NCI-H748 (cell line): Measurements from ENCODE around the gene SPZ1.
"Not testable (repeated sequence)": the region's sequence is repeated elsewhere in the genome, so short reads cannot be mapped to it uniquely, and the experiment has no call there.

Experiments used
- DNase-seq: peaks from one replicate; lab custom pipeline; 2025; ENCODE audit not compliant: unreplicated experiment; lab: John Stamatoyannopoulos, UW

SPZ1 gene

GRCh38 chr5:80326468-80326867 lies 6.7 kb downstream of the SPZ1 start:
- no peak for DNase-seq

- DNase-seq: no peak
These were observed 17.6 kb downstream of the SPZ1 start for GRCh38 chr5:80337379-80337778.

DNA sequence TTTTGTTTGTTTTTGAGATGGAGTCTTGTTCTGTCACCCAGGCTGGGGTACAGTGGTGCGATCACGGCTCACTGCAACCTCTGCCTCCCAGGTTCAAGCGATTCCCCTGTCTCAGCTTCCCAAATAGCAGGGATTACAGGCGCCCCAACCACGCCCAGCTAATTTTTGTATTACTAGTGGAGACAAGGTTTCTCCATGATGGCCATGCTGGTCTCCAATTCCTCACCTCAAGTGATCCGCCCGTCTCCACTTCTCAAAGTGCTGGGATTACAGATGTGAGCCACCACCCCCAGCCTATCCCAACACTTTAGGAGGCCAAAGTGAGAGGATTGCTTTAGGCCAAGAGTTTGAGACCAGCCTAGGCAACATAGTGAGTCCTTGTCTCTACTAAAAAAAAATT lies 19.3 kb downstream of the SPZ1 start:
- DNase-seq: no peak

DNA sequence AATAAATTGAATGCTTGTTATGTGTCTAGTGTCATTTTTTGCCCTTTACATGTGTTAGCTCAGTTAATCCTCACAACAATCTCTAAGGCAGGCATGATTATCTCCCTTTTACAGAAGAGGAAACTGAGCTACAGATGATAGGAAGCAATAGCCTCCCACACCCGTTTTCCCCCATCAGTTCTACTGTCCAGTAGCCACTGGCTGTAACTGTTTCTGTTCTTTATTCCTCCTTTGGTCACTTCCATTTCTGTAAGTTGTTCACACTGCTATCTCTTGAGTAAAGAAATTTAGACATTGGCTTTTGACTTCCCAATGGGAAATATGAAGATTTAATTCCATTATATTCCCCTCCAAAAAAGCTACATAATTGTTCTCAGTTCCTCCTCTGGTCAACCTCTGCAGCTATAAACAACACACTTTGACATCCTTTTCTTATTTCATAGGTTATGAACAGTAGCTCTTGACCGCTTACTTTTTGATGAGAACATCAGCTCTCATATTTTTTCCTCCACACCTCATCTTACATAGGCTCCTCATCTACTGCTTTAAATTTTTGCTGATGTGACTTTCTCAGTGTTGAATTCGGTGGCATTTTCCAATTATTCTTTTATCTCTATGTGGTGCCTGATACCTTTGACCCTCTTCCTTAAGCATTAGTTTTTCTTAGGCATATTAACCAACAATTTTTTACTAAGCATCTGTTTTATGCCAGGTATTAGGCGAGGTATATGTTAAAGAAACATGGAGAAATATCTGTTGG lies 21.4 kb downstream of the SPZ1 start:
- no peak for DNase-seq

DNA sequence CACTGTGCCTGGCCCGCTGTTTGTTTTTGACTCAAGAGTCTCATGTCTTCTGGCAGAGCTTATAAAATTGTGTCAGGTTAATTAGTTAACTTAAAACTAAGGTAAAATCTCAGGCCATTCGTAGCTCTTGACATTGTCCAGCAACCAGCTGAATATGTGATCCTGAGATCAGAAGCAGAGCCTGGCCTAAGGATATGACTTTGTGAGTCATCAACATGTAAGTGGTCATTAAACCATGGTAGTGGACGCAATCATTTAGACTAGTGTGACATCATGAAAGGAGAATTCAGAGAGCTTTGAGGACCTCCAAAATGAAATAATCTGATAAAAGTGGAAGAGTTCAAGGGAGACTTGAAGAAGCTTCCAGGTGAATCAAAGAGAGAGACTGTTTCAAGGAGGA lies 23.3 kb downstream of the SPZ1 start:
- DNase-seq: no peak

DNA sequence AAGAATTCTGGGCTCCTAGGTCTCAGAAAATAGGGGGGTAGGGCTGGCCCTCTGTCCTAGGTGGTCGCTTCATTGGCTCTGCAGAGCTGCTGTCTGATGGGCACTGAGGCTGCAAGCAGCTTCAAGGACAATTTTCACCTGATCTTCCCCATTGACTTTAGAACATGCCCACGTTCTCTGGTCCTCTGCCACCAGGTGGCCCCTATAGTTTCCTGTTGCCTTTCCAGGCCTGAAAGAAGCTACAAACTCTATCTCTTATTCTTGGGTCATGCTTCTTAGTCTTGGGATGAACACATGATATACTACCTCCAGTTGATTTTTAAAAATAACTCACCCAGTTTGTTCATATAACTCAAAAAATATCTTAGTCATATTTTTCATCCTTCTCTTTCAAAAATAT lies 26.3 kb downstream of the SPZ1 start:
- peak; percentile 45 for DNase-seq

GRCh38 chr5:80348171-80348570 lies 28.4 kb downstream of the SPZ1 start:
- no peak for DNase-seq

DNA sequence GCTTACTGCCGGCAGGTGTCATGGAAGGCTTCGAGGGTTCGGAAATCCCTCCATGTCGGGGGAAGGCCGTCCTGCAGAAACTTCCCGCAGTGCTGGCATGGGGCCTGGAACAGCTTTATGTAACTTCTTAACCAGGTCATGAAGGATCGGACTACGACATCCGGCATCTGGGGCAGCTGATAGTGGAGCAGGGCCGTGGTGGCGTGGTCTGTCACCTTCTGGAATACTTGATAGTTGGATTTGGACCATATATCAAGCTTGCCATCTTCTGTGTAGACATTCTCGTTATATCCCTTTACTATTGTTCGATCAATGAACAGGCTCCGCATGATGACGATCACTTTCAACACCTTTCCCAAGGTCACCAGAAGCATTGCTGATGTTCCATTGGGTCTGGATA lies 31.2 kb downstream of the SPZ1 start:
- not testable (repeated sequence) for DNase-seq

DNA sequence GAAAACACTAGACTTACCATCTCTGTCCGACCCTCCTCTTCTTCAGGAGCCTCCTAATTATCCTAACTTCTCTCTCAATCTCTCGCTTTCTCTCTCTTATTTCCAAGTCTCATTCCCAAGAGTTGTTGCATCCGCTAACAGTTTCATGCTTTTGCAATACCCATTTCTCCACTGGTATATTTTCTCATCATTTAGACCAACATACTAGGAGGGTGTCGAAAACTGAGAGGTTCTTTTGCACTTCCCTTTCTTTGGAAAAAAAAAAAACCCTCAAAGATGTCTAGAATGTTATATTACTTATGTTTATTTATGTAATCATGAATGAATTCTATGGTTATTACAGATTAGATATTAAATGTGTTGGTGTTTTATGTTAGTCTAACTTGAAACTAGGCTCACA lies 35.9 kb downstream of the SPZ1 start:
- DNase-seq: no peak

DNA sequence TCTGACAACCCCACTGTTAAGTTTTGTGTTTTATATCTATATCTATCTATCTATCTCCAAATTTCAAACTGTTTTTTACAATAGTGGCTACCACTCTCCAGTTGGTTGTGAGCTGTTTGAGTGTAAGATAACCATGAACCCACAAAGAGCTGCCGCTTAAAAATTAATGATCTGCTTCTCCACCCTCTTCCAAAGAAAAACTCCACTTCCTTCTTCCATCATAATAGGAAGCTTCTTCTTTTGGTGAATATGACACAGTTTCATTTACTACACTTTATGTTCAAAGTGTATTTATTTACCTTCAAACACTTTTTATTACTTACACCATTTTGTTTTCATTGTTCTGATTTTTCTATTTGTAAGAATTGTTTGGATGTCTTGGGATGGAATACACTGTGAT lies 37.9 kb downstream of the SPZ1 start:
- no peak for DNase-seq

DNA sequence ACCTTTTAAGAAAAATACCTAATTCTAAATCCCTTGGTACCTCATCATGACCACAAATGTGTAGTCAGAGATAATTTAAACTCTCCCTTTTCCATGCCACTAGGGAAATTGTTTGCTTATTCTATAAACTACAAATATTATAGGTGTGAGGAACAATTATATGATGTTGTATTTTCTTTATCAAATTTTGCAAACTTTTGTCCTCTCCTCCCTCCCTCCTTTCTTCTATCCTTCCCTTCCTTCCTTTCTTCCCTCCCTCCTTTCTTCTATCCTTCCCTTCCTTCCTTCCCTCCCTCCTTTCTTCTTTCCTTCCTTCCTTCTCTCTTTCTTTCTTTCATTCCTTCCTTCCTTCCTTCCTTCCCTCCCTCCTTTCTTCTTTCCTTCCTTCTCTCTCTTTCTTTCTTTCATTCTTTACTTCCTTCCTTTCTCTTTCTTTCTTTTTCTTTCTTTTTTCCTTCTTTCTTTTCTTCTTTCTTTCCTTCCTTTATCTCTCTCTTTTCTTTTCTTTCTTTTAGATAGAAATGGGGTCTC lies 41.2 kb downstream of the SPZ1 start:
- no peak for DNase-seq

DNA sequence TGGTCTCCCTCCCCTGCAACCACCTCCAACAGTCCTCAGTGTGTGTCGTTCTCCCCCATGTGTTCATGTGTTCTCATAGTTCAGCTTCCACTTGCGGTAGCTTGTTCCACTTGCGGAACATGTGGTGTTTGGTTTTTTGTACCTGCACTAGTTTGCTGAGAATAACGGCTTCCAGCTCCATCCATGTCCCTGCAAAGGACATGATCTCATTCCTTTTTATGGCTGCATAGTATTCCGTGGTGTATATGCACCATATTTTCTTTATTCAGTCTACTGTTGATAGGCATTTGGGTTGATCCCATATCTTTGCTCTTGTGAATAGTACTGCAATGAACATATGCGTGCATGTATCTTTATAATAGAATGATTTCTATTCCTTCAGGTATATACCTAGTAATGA lies 45.1 kb downstream of the SPZ1 start:
- no peak for DNase-seq

GRCh38 chr5:80368661-80369480 lies 49.1 kb downstream of the SPZ1 start:
- peak; percentile 70 for DNase-seq

GRCh38 chr5:80369521-80369920 lies 49.7 kb downstream of the SPZ1 start:
- peak; percentile 90 for DNase-seq

- no peak for DNase-seq
These were observed 50.6 kb downstream of the SPZ1 start for GRCh38 chr5:80370390-80370789.
